Erythroblast (primary cell): Measurements from ENCODE around the gene FDX2.

Experiments
- GATA1 ChIP-seq: IDR thresholded peaks from 2 replicates; pipeline ENCODE4 v1.6.1; 2011; ENCODE audit warnings: low read depth, mild to moderate bottlenecking, control low read depth, low read length, moderate library complexity
- POLR2A ChIP-seq: IDR thresholded peaks from 2 replicates; pipeline ENCODE4 v1.6.1; 2011; ENCODE audit warnings: mild to moderate bottlenecking, low read length

GRCh38 chr19:10271543-10272086, 44.2 kb downstream of the FDX2 start:
- no peak for TF ChIP-seq POLR2A
- no peak for TF ChIP-seq GATA1
